GM21526 (cell line): Measurements from ENCODE around the gene IFNA16.
"Not testable (repeated sequence)": the region's sequence is repeated elsewhere in the genome, so short reads cannot be mapped to it uniquely, and the experiment has no call there.

Experiments
- ATAC-seq: cut with Tn5 transposase; IDR thresholded peaks from one replicate; pipeline ENCODE4 v1.9.1; 2021; ENCODE audit warnings: moderate library complexity; ENCODE audit not compliant: unreplicated experiment, low FRiP score

Gene IFNA16

GRCh38 chr9:21217211-21217610 is at the start of gene IFNA16:
IFNA16 (minus strand) TSS chr9:21217311; CDS start chr9:21217305, 6 bp downstream.
- ATAC-seq = not testable (repeated sequence)

GRCh38 chr9:21265421-21266189 is 48.5 kb upstream of the IFNA16 start:
- no peak for ATAC-seq

GRCh38 chr9:21255538-21256212 is 38.6 kb upstream of the IFNA16 start:
- ATAC-seq = no peak

- ATAC-seq = peak; percentile 75
Observed at GRCh38 chr9:21252721-21253547, 35.8 kb upstream of the IFNA16 start.

- ATAC-seq = no peak
Observed at GRCh38 chr9:21251638-21252037, 34.5 kb upstream of the IFNA16 start.

GRCh38 chr9:21251190-21251589 is 34.1 kb upstream of the IFNA16 start:
- ATAC-seq = no peak

GRCh38 chr9:21244836-21245235 is 27.7 kb upstream of the IFNA16 start:
- no peak for ATAC-seq

- no peak for ATAC-seq
Observed at GRCh38 chr9:21239911-21240310, 22.8 kb upstream of the IFNA16 start, which contains the start of gene IFNA14. IFNA14 (minus strand) TSS chr9:21240005; CDS start chr9:21239935, 70 bp downstream.

GRCh38 chr9:21236360-21236714 is 19.2 kb upstream of the IFNA16 start:
- ATAC-seq = not testable (repeated sequence)

GRCh38 chr9:21235468-21236359 is 18.6 kb upstream of the IFNA16 start:
- ATAC-seq = peak; percentile 76

- no peak for ATAC-seq
Observed at GRCh38 chr9:21234153-21234687, 17.1 kb upstream of the IFNA16 start.

GRCh38 chr9:21233258-21233657 is 16.1 kb upstream of the IFNA16 start:
- no peak for ATAC-seq

GRCh38 chr9:21228122-21228521 is 11.0 kb upstream of the IFNA16 start, which contains the start of gene IFNA17:
IFNA17 (minus strand) TSS chr9:21228222; CDS start chr9:21228173, 49 bp downstream.
- ATAC-seq = no peak

- peak; percentile 55 for ATAC-seq
Observed at GRCh38 chr9:21213411-21214326, 3.4 kb downstream of the IFNA16 start.

- not testable (repeated sequence) for ATAC-seq
Observed at GRCh38 chr9:21212160-21212559, 5.0 kb downstream of the IFNA16 start.

- not testable (repeated sequence) for ATAC-seq
Observed at GRCh38 chr9:21210782-21211181, 6.3 kb downstream of the IFNA16 start.

- ATAC-seq = no peak
Observed at GRCh38 chr9:21210311-21210710, 6.8 kb downstream of the IFNA16 start.

GRCh38 chr9:21207043-21207442 is 10.1 kb downstream of the IFNA16 start, which contains the start of gene IFNA10:
IFNA10 (minus strand) TSS chr9:21207143; CDS start chr9:21207097, 46 bp downstream.
- not testable (repeated sequence) for ATAC-seq
